ENCODE results near the gene MAGEF1. TPM values are rescaled to one million over a fixed set of nuclear protein-coding genes. Genes with fewer than 3 reads are reported as not detected.

Gene MAGEF1
- total RNA-seq, result 52.5 TPM
- 10 to 100 TPM; 63.5 to 80.7 (median 74.1) TPM for polyA plus RNA-seq (ENCODE audit: insufficient read depth in 1 of 8, insufficient read length in 8 of 8, low replicate concordance in 1 of 8)
- long read RNA-seq, donor 1, transcript MAGEF1-201 (1 exons, 1,636 nt), result major isoform, 33 of 33 reads
- long read RNA-seq, donor 1, partial matches to known transcripts, result 0 of 33 reads
- long read RNA-seq, donor 1, other reads (novel, unspliced or antisense), result 0 of 33 reads
- long read RNA-seq, donor 2, transcript MAGEF1-201 (1 exons, 1,636 nt), result major isoform, 7 of 7 reads
- long read RNA-seq, donor 2, partial matches to known transcripts, result 0 of 7 reads
- long read RNA-seq, donor 2, other reads (novel, unspliced or antisense), result 0 of 7 reads
- long read RNA-seq, donor 3, transcript MAGEF1-201 (1 exons, 1,636 nt), result major isoform, 57 of 57 reads
- long read RNA-seq, donor 3, partial matches to known transcripts, result 0 of 57 reads
- long read RNA-seq, donor 3, other reads (novel, unspliced or antisense), result 0 of 57 reads
- long read RNA-seq, donor 4, transcript MAGEF1-201 (1 exons, 1,636 nt), result major isoform, 31 of 31 reads
- long read RNA-seq, donor 4, partial matches to known transcripts, result 0 of 31 reads
- long read RNA-seq, donor 4, other reads (novel, unspliced or antisense), result 0 of 31 reads
- long read RNA-seq, donor 5, transcript MAGEF1-201 (1 exons, 1,636 nt), result major isoform, 99 of 99 reads
- long read RNA-seq, donor 5, partial matches to known transcripts, result 0 of 99 reads
- long read RNA-seq, donor 5, other reads (novel, unspliced or antisense), result 0 of 99 reads
- long read RNA-seq, donor 6, transcript MAGEF1-201 (1 exons, 1,636 nt), result major isoform, 109 of 109 reads
- long read RNA-seq, donor 6, partial matches to known transcripts, result 0 of 109 reads
- long read RNA-seq, donor 6, other reads (novel, unspliced or antisense), result 0 of 109 reads
- long read RNA-seq, donor 7, transcript MAGEF1-201 (1 exons, 1,636 nt), result major isoform, 79 of 79 reads
- long read RNA-seq, donor 7, partial matches to known transcripts, result 0 of 79 reads
- long read RNA-seq, donor 7, other reads (novel, unspliced or antisense), result 0 of 79 reads
- long read RNA-seq, donor 8, transcript MAGEF1-201 (1 exons, 1,636 nt), result major isoform, 57 of 57 reads
- long read RNA-seq, donor 8, partial matches to known transcripts, result 0 of 57 reads
- long read RNA-seq, donor 8, other reads (novel, unspliced or antisense), result 0 of 57 reads
- long read RNA-seq, donor 9, transcript MAGEF1-201 (1 exons, 1,636 nt), result major isoform, 37 of 37 reads
- long read RNA-seq, donor 9, partial matches to known transcripts, result 0 of 37 reads
- long read RNA-seq, donor 9, other reads (novel, unspliced or antisense), result 0 of 37 reads
- long read RNA-seq, donor 10, transcript MAGEF1-201 (1 exons, 1,636 nt), result major isoform, 75 of 75 reads
- long read RNA-seq, donor 10, partial matches to known transcripts, result 0 of 75 reads
- long read RNA-seq, donor 10, other reads (novel, unspliced or antisense), result 0 of 75 reads
- long read RNA-seq, donor 11, transcript MAGEF1-201 (1 exons, 1,636 nt), result major isoform, 50 of 50 reads
- long read RNA-seq, donor 11, partial matches to known transcripts, result 0 of 50 reads
- long read RNA-seq, donor 11, other reads (novel, unspliced or antisense), result 0 of 50 reads

GRCh38 chr3:184711493-184712247 lies at the start of gene MAGEF1:
MAGEF1 (minus strand) TSS chr3:184712064; CDS start chr3:184711821, 243 bp downstream.
- Histone ChIP-seq H3K4me3 (ENCODE audit: low read length) (peak within 1 kb of the TSS; percentile 97), H3K36me3 (ENCODE audit: control insufficient read depth, insufficient read depth, low read length) (peaks cover 22% of the 10 kb centered on the region), H3K9me3 (replicated peaks; ENCODE audit: control insufficient read depth, low read depth, low read length) (peaks cover 6% of the 10 kb centered on the region), H3K4me1 (ENCODE audit: control insufficient read depth, insufficient read depth, low read length) (peaks cover 28% of the 10 kb centered on the region), H3K27ac (ENCODE audit: low read length) (peak within 1 kb of the TSS; percentile 99), H3K27me3 (ENCODE audit: control insufficient read depth, insufficient read depth, low read length) (no peaks in the 10 kb centered on the region)
- DNase-seq, result peak; percentile 95
- under 1% methylated on average over 66 of the region's 67 CpGs for WGBS (ENCODE audit: insufficient coverage)

- 36% methylated on average over 8 of the region's 13 CpGs for WGBS (ENCODE audit: insufficient coverage)
- peak; percentile 90 for DNase-seq
- Histone ChIP-seq H3K27me3 (ENCODE audit: control insufficient read depth, insufficient read depth, low read length) (no peaks in the 10 kb centered on the region), H3K27ac (ENCODE audit: low read length) (no peak overlapping the region), H3K4me1 (ENCODE audit: control insufficient read depth, insufficient read depth, low read length) (peaks cover 53% of the 10 kb centered on the region), H3K36me3 (ENCODE audit: control insufficient read depth, insufficient read depth, low read length) (no peaks in the 10 kb centered on the region), H3K4me3 (ENCODE audit: low read length) (no peak overlapping the region), H3K9me3 (replicated peaks; ENCODE audit: control insufficient read depth, low read depth, low read length) (no peaks in the 10 kb centered on the region)
Observed at GRCh38 chr3:184761075-184761841, 49.4 kb upstream of the MAGEF1 start.

DNA sequence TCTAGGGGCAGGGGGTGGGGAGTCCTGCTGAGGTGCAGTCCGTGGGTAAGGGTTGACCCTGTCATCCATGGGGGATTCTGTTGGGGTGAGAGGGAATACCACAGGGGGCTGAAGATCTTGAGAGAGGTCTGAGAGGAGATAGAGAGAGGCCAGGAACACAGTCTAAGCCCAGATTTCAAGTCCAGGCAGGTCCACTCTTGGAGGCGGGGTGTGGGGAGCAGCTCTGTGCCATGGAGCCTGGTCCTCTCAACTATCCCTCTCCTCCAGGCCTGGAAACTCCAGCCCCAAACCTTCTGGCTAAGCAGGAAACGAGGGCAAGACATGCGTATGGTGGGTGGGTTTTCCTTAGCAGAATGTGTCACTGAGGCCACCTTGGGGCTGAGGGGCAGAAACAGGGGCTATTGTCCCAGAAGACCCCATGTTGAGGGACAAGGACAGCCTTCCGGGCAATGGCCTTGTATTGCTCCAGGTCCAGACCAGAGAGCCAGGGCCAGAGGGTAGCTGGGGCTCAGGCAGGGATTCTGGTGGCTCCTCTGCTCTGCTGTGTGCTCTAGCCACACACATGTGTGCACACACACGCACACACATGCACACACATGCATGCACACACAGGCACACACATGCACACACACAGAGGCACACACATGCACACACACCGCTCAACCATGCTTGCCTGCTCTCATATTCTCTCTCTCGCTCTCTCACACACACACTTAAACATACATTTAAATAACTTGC lies 48.6 kb upstream of the MAGEF1 start:
- peaks cover 60% of the 10 kb centered on the region for H3K4me1 ChIP-seq (ENCODE audit: control insufficient read depth, insufficient read depth, low read length)
- no peaks in the 10 kb centered on the region for H3K27me3 ChIP-seq (ENCODE audit: control insufficient read depth, insufficient read depth, low read length)
- DNase-seq, result no peak
- H3K4me3 ChIP-seq (ENCODE audit: low read length), result no peak overlapping the region
- WGBS (ENCODE audit: insufficient coverage), result 44% methylated on average over 5 of the region's 8 CpGs
- peak overlapping the region; percentile 44 for H3K27ac ChIP-seq (ENCODE audit: low read length)
- no peaks in the 10 kb centered on the region for H3K36me3 ChIP-seq (ENCODE audit: control insufficient read depth, insufficient read depth, low read length)
- no peaks in the 10 kb centered on the region for H3K9me3 ChIP-seq (replicated peaks; ENCODE audit: control insufficient read depth, low read depth, low read length)

DNA sequence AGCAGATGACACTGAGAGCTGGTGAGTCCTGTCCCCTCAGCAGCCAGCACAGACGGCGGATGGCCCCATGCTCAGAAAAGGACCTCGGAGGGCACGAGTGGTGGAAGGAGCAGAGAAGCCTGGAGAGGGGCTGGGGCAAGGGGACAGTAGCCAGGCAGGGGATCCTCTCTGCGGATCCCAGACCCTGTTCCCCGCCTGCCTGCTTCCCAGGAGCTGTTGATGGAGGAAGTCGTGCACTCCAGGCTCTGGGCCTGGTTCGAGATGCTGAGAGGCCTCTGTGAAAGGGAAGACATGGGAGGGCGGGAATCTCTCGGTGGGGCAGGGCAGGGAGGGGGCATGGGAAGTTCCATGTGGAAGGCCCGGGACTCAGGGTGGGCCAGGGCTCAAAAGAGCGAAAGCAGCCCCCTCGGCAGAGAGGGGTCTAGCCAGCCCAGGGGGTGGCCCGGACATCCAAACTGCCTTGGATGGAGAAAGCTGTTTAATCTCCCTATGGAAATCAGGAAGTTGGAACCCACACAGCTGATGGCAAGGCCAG lies 47.9 kb upstream of the MAGEF1 start:
- Histone ChIP-seq H3K36me3 (ENCODE audit: control insufficient read depth, insufficient read depth, low read length) (no peaks in the 10 kb centered on the region), H3K27ac (ENCODE audit: low read length) (peak overlapping the region; percentile 44), H3K4me1 (ENCODE audit: control insufficient read depth, insufficient read depth, low read length) (peaks cover 65% of the 10 kb centered on the region), H3K9me3 (replicated peaks; ENCODE audit: control insufficient read depth, low read depth, low read length) (no peaks in the 10 kb centered on the region), H3K27me3 (ENCODE audit: control insufficient read depth, insufficient read depth, low read length) (no peaks in the 10 kb centered on the region), H3K4me3 (ENCODE audit: low read length) (no peak overlapping the region)
- DNase-seq, result no peak
- WGBS (ENCODE audit: insufficient coverage), result 46% methylated on average over 12 of the region's 14 CpGs

GRCh38 chr3:184758056-184758455 lies 46.2 kb upstream of the MAGEF1 start:
- Histone ChIP-seq H3K4me1 (ENCODE audit: control insufficient read depth, insufficient read depth, low read length) (peaks cover 65% of the 10 kb centered on the region), H3K27me3 (ENCODE audit: control insufficient read depth, insufficient read depth, low read length) (no peaks in the 10 kb centered on the region), H3K36me3 (ENCODE audit: control insufficient read depth, insufficient read depth, low read length) (no peaks in the 10 kb centered on the region), H3K27ac (ENCODE audit: low read length) (no peak overlapping the region), H3K9me3 (replicated peaks; ENCODE audit: control insufficient read depth, low read depth, low read length) (no peaks in the 10 kb centered on the region), H3K4me3 (ENCODE audit: low read length) (no peak overlapping the region)
- 91% methylated on average over 9 of the region's 11 CpGs for WGBS (ENCODE audit: insufficient coverage)
- DNase-seq, result no peak

- Histone ChIP-seq H3K4me3 (ENCODE audit: low read length) (no peak overlapping the region), H3K27ac (ENCODE audit: low read length) (peak overlapping the region; percentile 93), H3K9me3 (replicated peaks; ENCODE audit: control insufficient read depth, low read depth, low read length) (no peaks in the 10 kb centered on the region), H3K4me1 (ENCODE audit: control insufficient read depth, insufficient read depth, low read length) (peaks cover 63% of the 10 kb centered on the region), H3K36me3 (ENCODE audit: control insufficient read depth, insufficient read depth, low read length) (no peaks in the 10 kb centered on the region), H3K27me3 (ENCODE audit: control insufficient read depth, insufficient read depth, low read length) (no peaks in the 10 kb centered on the region)
- whole genome bisulfite sequencing (ENCODE audit: insufficient coverage), result 10% methylated on average over 5 of the region's 17 CpGs
- DNase-seq, result peak; percentile 94
Observed at GRCh38 chr3:184757022-184757651, 45.3 kb upstream of the MAGEF1 start.

DNA sequence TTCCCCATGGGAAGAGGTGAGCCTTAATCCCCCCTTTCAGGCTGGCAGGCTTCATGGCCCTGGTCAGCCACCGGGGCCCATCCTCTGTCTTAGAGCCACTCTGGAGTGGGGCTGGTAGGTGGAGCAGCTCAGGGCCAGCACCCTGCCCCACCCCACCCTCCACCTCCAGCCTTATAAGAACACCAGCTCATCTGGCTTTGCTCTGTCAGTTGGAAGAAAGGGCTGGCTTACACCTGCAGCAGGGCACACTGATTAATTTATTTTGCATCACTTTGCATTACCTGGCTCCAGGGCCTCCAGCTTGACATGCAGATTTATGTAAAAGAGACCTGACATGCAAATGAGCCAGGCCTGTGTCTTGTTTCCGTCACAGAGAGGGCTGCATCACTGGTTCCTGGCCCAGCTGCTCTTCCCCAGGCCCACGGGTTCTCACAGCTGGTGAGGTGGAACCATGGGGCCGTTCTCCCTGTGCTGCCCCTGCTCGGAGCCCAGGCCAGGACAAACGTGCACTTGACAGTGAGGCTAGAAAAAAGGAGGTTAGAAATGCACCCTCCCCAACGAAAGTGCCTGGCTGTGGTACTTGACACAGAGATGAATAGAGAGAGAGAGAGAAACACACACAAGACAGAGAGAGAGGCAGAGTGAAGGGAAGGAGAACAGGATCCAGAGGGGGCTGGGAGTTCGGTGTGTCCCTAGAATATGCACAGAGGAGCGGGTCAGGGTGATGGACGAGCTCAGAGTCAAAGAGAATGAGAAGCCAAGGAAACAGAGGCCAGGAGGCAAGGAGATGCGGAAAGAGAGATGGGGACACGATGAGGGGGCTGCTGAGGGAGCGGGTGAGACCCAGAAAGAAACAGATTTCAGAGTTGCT lies 44.5 kb upstream of the MAGEF1 start:
- H3K4me1 ChIP-seq (ENCODE audit: control insufficient read depth, insufficient read depth, low read length), result peaks cover 57% of the 10 kb centered on the region
- H3K9me3 ChIP-seq (replicated peaks; ENCODE audit: control insufficient read depth, low read depth, low read length), result no peaks in the 10 kb centered on the region
- no peaks in the 10 kb centered on the region for H3K36me3 ChIP-seq (ENCODE audit: control insufficient read depth, insufficient read depth, low read length)
- H3K4me3 ChIP-seq (ENCODE audit: low read length), result no peak overlapping the region
- no peaks in the 10 kb centered on the region for H3K27me3 ChIP-seq (ENCODE audit: control insufficient read depth, insufficient read depth, low read length)
- 24% methylated on average over 8 of the region's 13 CpGs for WGBS (ENCODE audit: insufficient coverage)
- H3K27ac ChIP-seq (ENCODE audit: low read length), result peak overlapping the region; percentile 93
- DNase-seq, result no peak
